Dedifferentiated amniotic fluid mesenchymal stem cell (primary cell): ENCODE measurements around the gene BIN2.
A peak's percentile ranks its signal among the peaks of the same experiment; 100 is the strongest.
"Not testable (repeated sequence)": the region's sequence is repeated elsewhere in the genome, so short reads cannot be mapped to it uniquely, and the experiment has no call there.

Experiments used
- DNase-seq: peaks from one replicate; pipeline ENCODE4 v3.0.0-alpha.2; 2016; ENCODE audit errors: extremely low spot score

BIN2 gene

DNA sequence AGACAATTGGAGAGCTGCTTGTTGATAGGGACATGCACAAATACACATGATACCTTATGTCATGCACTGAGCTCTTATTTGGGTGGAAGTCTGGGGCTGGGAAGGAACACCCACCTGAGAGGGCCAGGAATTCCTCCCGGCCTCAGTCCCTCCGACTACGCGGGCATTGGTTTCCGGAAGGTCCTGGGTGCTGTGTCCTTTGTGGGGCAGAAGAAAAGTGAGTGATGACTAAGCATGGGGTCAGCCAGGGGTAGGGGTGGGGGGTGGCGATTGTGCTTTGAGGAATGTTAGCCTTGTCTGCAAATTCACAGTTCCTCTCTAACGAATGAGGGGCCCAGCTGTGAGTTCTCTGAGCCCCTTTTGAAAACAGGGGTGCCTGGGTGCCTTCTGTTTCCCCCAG is 21.7 kb upstream of the BIN2 start:
- no peak for DNase-seq

DNA sequence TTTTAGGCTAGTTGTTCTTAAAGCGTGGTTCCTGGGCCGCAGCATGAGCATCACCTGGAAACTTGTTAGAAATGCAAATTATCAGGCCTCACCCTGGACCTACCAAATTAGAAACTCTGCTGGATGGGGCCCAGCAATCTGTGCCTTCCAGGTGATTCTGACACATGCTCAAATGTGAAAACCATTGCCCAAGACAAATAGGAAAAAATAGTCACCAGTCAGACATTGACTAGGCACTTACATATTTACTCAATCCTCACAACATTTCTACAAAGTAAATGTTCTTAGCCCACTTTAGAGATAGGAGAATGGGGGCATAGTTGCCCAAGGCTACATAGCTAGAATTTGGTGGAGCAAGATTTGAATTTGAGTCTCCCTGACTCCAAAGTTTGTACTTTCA is 19.2 kb upstream of the BIN2 start:
- no peak for DNase-seq

DNA sequence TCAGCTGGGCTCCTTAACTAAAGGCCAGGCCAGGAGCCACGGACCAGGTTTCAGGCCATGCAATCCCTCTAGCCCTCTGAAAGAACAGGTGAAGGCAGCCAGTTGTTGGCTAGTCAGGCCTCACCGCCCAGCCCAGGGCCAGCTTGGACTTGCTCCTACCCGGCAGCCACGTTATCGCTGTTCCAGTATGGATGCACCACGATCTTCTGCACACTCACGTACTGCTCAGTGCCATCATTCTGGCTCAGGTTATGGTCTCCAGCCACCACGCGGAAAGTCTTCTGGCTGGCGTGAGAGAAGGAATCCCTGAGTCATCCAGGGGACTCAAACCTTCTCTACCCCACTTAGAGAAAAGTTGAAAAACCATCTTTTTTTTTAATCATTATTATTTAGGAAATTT is 18.4 kb upstream of the BIN2 start:
- DNase-seq = no peak

DNA sequence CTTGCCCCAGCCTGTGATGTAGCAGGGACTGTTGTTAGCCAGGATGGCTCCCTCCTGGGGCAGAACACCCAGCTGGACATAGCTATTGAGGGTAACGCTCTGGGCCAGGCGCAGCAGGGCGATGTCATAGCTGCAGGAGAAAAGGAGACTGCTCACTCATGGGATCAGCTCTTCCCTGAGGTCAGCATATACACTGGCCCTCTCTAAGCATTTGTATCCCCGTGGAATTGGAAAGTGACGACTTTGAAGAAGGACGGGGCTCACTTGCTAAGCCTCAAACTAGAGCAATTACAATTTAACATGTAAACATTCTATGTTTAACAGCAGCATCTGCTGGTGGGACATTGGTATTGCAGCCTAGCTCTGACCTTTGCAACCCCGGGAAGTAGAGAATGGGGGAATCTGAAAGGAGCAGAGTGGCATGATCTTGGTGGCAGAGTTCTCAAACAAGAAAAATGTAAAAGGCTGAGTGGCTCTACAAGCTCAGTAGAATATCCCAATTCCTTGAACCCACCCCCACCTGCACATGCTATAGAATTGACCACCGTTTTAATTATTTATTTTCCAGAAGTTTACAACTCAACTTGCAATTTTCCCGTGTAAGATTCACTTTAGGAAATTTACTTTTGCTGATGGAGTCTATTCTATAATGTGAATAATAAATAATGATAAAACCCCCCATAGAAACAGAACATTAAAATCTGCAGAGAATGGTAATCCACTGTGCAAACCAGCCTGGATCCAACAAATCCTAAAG is 17.5 kb upstream of the BIN2 start:
- peak; percentile 64 for DNase-seq

DNA sequence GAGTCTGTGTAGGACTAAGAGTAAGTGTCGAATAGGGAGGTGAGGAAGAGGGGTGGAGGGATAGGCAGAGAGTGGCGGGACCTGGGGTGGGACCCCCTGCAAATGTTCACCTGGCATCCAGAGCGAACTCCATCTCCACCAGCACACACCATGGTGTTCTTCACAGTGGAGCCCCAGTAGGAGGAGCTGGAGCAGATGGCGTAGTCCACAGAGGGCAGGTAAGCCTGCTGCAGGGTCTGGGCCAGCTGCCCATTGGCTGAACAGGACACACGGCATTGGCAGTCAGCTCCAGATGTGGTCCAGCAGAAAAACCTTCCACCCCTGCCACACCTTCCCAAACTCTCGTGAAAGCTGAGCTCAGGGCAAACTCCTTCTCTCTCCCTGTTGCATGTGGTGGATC is 15.8 kb upstream of the BIN2 start:
- DNase-seq = no peak

DNA sequence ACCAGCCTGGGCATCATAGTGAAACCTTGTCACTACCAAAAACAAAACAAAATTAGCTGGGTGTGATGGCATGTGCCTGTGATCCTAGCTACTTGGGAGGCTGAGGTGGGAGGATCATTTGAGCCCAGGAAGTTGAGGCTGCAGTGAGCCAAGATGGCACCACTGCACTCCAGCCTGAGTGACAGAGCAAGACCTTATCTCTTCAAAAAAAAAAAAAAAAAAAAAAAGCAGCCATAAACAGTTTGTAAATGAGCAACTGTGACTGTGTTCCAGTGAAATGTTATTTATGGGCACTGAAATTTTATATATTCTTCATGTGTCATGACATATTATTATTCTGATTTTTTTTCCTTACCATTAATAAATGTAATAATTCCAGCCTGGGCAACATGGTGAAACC is 13.4 kb upstream of the BIN2 start:
- DNase-seq = not testable (repeated sequence)

DNA sequence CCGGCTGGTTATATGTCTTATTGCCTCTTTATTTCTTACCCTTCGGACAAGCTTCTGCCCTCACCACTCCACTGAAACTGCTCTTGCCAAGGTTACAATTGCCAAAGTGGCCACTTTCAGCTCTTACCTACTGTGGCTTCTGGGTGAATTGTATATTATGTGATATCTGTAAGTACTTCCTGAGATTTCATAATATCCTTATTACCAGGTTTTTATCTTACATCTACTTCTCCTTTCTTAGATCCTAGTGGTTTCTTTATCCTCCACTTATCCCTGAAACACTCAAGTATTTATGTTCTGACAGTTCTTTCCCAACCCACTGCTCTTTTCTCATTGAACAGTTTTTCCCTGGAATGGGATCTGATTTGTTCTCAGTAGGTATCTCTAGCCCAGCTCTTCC is 12.0 kb upstream of the BIN2 start:
- DNase-seq = no peak

DNA sequence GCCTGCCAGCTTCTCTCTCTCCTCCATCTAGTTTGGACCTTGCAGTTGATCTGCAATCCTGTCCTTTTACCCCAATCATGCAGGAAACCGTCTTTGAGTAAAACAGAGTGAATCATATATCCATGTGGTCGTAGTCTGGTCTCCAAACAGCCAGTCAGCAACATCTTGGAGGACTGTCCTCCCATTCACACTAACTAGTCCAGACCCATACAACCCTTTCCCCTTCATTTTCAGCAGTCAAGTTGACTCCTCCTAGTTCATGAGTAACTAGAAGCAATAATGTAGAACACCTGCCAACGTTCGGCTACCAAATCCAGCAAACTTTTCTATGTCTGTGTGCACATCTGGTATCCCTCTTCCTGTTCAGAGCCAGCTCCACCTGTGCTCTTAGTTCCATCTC is 10.8 kb upstream of the BIN2 start:
- no peak for DNase-seq

DNA sequence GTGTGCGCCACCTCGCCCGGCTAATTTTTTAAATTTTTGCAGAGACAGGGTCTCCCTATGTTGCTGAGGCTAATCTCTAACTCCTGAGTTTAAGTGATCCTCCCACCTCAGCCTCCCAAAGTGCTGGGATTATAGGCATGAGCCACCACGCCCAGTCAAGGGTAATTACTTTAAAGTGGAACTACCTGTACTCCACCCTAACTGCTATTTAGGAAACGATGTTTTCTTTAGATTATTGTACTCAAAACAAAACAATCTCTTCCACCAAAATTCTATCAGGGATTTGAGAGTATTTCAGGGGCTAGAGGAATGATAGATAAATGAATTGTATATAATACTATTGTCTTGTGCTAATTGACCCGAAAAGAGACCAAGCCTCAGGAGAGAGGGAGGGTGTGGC is 9.6 kb upstream of the BIN2 start:
- DNase-seq = no peak

DNA sequence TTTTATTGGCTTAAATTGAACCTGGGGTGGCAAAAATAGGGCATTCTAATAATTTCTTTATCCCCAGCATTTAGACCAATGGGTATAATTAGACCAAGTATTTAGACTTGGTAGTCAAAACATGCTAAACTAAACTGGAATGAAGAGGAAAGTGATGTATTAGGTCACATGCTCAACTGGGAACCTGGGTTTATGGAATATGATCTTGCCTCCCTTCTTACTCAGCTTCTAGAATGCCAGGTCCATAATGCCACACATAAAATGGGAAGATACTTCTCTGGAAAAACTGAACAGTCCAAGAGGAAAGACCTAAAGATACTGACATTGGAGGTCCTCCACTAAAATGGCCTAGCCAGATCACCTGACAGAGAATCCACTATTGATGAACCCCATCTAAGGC is 6.2 kb upstream of the BIN2 start:
- no peak for DNase-seq

DNA sequence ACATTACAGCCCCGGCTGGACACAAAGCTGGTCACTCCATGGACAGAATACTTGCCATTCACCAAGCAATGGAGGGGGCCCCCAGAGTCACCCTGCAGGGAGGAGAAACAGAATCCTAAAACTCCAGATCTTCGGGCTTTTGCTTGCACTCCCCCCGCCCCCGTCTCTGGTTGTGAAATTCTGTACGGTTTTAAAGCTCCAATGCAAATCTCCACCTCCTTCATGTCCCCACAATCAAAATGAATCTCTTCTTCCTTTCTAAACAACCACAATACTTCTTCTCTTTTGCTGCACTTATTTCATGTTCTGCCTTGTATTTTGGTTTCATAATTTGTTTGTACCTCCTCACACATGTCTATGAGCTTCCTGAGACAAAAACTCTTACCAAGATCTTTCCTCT is 5.8 kb upstream of the BIN2 start:
- no peak for DNase-seq

DNA sequence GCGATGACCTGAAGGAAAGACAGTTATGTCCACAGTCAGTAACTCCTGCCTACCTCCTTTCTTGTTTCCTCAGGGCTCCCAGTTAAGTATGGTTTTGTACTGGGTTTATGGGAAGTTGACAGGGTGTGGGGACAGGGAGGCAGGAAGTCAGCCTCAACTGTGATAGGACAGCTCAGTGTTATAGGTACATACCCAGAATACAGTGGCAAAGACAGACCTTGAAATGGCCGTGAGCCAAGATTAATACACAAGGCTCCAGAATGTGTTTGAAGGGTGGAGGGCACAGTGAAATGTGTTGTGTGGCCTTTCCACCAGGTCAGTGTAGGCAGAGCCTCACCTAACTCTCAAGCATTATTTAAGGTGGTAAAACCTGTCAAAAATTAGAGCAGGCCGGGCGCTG is 4.6 kb upstream of the BIN2 start:
- no peak for DNase-seq

DNA sequence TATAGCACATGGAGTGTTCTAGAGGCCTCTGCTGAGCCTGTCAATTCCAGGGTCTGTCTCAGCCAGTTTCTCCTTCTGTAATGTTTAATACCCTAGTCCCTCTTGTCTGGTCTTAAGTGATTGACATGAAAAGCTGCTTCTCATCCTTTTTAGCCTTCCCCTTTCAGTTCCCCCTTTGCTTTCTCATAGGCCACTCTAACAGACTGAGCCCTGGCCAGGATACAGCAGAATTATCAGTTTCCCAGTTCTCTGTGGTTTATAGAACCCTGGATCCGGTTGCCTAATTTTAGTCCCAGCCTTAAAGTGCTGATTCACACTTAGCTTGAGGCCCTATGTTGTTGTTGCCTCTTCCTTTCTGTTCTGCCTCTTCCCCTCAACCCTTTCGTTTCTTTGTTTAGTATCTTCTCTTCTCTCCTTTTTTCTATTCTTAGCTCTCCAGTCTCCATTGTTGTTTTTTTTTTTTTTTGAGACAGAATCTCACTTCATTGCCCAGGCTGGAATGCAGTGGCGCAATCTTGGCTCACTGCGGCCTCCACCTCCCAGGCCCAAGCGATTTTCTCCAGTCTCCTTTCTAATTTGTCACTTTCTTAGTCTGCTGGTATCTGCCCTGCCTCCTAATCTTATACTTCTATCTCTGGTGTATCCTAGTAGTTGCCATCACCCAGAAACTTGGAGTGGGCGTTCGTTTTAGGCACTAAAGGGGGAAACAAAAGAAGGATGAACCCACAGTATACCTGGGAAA is 2.9 kb upstream of the BIN2 start:
- DNase-seq = no peak

DNA sequence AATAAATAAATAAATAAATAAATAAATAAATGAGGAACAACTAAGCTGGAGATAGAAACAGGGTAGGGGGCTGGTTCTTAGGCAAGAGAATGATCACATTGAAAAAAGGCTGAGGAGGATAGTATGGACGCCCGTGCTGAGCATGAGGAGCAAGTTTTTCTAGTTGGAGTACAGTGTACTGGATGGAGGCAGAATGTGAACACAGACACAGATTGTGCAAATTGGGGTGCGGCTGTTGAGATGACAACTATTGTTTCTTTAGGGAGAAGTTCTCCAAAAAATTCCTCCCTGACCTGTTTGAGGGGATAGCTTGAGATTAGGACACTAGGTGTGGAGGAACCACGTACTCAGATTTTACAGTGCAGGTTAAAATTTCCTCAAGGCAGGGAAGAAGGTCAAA is 979 bp upstream of the BIN2 start:
- DNase-seq = no peak

DNA sequence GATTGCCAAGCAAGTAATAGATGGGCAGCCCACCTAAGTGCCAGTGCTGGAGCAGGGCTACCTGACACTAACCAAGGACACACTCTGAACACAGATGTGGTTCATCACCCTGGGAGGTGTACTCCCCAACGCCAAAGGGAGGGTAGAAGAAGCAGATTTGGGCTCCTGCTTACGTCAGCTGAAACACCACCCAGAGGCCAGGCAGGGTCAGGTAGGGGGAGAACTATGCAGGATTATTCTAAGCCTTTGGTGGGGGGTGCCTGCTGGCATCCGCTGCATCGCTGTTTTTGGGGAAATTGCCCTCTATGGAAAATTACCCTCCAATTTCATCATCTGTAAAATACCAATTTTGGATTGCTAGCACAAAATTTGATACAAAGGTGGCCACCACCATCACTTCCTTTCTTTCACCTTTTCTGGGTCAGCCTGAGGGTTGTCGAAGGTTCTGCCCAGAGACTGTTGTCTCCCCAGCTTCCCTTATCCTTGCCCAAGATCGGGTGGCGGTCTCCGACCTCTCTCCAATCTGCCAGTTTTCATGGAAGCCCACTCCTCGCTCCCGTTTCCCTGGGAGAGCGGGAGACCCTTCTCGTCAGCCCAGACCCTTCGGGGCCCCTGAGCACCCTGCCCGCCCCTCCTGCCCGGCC is 535 bp downstream of the BIN2 start:
- no peak for DNase-seq

DNA sequence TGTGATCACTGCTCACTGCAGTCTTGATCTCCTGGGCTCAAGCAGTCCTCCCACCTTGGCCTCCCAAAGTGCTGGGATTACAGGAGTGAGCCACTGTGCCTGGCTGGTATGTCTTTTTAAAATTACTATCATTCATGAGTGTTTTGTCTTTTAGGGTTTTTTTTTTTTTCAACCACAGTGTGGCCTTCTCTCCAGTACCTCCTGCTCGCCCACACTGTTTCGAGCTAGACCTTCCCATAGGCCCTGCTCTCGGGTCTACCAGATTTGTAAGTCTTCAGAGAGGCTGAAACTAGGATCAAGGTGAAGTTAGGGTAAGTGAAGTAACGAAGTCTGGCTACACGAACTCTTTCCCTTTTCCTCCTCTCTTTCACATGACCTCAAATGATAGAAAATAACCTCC is 1.5 kb downstream of the BIN2 start:
- DNase-seq = no peak

DNA sequence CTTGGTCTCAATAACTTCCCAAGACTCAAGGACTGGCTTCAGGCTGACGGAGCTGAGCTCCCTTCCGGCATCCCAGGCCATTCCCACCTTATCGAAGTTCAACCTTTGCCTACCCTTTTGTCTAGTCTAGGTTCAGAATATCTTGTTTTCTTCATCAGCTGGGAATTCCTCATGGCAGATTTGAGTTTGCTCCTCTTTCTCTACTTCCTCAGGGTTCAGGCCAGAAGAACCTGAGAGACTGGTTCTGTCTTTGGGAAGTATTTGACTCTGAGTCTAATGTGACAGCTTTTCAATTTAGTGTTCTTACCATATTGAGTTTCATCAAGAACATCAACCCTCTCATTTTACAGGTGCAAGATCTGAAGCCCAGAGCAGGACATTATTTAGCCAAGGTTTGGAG is 2.1 kb downstream of the BIN2 start:
- DNase-seq = no peak

DNA sequence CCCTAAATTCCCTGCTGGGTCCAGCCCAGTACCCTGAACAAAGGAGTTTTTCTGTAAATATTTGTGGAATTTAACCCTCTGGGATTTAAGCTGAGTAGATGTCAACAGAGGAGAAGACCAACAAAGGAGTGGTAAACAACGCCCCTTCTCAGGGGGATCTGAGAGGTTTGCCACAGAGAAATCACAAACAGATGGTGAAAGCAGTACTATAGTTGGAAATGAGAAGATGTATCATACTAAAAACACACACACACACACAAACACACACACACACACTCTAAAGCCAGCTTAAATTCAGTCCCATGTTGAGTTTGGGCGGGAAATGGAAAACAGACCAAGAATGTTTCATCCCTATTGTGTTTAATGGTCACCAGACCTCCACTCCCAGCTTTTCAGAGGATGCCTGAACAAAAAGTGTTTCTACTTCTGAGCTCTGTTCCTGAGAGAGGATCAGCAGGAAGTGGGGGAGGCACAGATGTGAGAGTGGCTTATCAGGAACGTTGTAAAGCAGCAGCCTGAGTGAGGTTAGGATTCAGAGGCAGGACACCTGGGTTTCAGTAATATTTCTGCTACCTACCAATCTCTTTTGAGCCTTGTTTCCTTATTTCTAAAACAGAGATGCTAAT is 3.2 kb downstream of the BIN2 start:
- peak; percentile 43 for DNase-seq

DNA sequence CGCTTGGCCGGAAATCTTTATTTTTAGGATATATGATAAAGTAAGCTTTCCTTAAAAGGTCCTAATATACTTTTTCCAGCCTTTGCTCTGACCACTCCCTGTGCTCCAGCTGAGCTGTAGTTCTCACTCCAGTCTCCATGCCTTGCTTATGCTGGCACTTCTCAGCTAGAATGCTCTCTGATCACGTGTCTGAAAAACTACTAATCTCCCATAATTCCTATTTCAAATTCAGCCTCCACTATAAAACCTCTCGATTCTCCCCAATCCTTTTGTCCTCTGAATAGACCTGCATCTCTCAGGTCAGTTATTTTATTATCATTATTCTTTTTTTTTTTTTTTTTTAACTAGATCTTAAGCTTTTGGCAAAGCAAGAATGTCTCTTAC is 3.7 kb downstream of the BIN2 start:
- DNase-seq = no peak

DNA sequence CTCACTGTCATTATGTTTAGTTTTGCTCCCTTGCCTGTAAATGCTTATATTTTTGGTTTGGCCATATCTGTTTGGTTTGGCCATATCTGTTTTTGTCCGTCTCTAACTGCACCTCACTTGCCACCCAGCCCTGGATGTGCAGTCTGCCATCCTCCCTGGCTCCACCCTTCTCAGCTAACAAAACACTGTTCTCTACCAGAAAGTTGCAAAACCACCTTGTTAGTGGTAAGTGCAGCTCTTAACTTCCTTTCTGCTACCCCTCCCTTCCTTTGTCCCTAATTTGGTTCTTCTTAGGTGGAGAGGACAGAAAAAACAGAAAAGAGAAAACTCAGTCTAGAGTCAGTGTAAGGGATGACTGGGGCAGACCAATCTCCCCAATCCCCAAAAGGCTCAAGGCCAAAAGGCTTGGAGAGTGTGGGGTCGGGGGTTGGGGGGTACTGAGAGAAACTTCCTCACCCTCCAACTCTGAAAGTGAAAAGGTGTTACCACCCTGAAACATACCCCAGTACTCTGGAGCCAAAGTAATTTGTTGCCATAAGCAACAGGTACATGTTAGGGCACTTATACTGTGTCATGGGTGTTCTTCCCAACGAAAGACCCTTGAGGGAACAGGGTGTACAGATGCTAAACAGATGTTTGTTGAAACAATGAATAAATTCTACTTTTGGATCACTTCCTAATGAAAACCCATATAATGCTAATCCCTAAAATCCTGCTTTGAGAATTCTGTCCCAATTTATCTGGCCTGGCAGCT is 5.0 kb downstream of the BIN2 start:
- no peak for DNase-seq

DNA sequence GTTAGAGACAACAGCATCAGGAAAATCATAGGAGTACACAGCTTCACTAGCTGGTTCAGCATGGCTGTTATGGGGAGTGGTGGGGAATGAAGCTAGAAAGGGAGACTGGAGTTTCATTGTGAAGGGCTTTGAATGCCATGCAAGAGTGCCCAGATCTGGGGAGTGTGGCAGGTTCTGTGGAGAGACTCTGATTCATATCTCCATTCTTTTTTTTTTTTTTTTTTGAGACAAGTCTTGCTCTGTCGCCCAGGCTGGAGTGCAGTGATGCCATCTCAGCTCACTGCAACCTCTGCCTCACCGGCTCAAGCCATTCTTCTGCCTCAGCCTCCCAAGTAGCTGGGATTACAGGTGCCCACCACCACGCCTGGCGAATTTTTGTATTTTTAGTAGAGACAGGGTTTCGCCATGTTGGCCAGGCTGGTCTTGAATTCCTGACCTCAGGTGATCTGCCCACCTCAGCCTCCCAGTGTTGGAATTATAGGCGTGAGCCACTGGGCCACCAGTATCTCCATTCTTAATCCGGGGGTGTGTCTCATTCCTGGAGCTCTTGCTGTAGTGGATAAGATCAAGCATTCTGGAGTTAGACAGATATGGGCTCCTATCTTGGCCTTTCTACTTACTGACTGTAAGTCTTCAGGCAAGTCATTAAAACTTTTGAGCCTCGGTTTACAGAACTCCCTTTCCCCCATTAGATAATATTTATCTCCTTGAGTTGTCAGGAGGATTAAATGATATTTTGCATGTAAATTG is 5.7 kb downstream of the BIN2 start:
- not testable (repeated sequence) for DNase-seq
